GM12875 (cell line): ENCODE data around the gene SFT2D3.

Experiments
- H3K4me3 ChIP-seq: one replicate; pipeline ENCODE4 v1.5.1; 2011; ENCODE audit warnings: low read depth, low read length, control low read depth
- CTCF ChIP-seq: IDR thresholded peaks from 2 replicates; pipeline ENCODE4 v1.5.1; 2011; ENCODE audit warnings: low read depth, mild to moderate bottlenecking, control low read depth, inconsistent platforms, low read length, moderate library complexity, borderline replicate concordance; ENCODE audit not compliant: insufficient read depth

Gene SFT2D3

GRCh38 chr2:127660291-127660578, 41.1 kb upstream of the SFT2D3 start:
- no peak overlapping the region for H3K4me3 ChIP-seq
- no peak for TF ChIP-seq CTCF

- no peak for TF ChIP-seq CTCF
- no peak overlapping the region for H3K4me3 ChIP-seq
Measured at GRCh38 chr2:127661072-127661649, 40.1 kb upstream of the SFT2D3 start.

- no peak overlapping the region for H3K4me3 ChIP-seq
- TF ChIP-seq CTCF, result no peak
Measured at GRCh38 chr2:127661949-127662510, 39.3 kb upstream of the SFT2D3 start.

GRCh38 chr2:127662937-127663565, 38.2 kb upstream of the SFT2D3 start:
- TF ChIP-seq CTCF, result no peak
- no peak overlapping the region for H3K4me3 ChIP-seq

- TF ChIP-seq CTCF, result no peak
- H3K4me3 ChIP-seq, result no peak overlapping the region
Measured at GRCh38 chr2:127663566-127664064, 37.7 kb upstream of the SFT2D3 start.

- TF ChIP-seq CTCF, result no peak
- no peak overlapping the region for H3K4me3 ChIP-seq
Measured at GRCh38 chr2:127664065-127664894, 37.0 kb upstream of the SFT2D3 start.
